GM13976 (cell line): ENCODE data around the gene IGF1R.

Source experiments
- DNase-seq: peaks from one replicate; pipeline ENCODE4 v3.0.0; 2012; ENCODE audit warnings: low spot score
- in situ Hi-C: fragments of 300-500 bp; cut with MboI; formaldehyde crosslinking; loops from one replicate; pipeline ENCODE4 v1.12.0; 2022; ENCODE audit warnings: low sequenced_read_pairs, mixed read lengths, inconsistent platforms; ENCODE audit not compliant: unreplicated experiment
- TF ChIP-seq, protein P1 (sequence below): IDR thresholded peaks from 2 replicates; pipeline ENCODE4 v1.5.1; 2012; ENCODE audit warnings: borderline replicate concordance, mild to moderate bottlenecking; ENCODE audit not compliant: insufficient read depth; ENCODE audit errors: extremely low read depth, missing control alignments, control extremely low read depth

Gene IGF1R

DNA sequence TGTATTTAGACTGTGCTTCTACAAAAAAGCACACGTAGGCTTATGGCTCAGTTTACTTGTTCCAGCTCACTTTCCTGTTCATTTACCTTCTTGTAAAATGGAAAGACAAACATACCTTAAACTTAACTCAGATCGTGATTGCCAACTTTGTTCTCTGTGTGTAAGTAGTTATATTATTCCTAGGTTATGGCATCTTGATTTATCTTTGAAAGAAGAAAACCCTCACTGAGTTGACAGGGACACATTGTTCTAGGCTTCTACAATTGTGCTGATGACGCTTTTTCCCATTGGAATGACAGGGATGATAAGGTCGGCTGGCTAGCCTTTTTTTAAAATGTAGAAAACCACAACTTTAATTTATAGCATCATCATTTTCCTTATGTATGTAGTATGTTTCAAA is 140.7 kb downstream of the IGF1R start:
- no peak for DNase-seq
- in situ Hi-C loops = loop anchor here (25.0 kb wide), 1 partner anchor 273 kb away; no protein-coding TSS in a partner anchor

DNA sequence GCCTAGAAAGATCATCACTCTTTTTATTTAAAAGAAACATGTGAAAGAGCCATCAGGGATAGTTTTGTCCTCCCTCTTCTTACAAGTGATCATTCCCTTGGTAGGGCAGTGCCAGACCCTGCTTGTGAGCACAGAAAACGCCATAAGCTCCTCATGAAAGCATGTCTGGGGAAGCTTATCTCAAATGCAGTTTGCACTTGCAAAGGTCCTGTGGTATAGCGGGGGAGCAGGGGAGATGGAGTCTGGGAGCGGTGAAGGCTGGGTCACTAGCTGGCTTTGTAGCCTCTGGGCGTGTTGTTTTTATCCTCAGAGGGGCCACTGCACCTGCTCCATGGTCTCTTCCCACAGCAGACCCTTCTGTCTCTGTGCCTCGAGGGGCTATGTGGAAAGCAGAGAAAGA is 141.9 kb downstream of the IGF1R start:
- in situ Hi-C loops = loop anchor here (25.0 kb wide), 1 partner anchor 272 kb away; no protein-coding TSS in a partner anchor
- TF ChIP-seq, protein P1, sequence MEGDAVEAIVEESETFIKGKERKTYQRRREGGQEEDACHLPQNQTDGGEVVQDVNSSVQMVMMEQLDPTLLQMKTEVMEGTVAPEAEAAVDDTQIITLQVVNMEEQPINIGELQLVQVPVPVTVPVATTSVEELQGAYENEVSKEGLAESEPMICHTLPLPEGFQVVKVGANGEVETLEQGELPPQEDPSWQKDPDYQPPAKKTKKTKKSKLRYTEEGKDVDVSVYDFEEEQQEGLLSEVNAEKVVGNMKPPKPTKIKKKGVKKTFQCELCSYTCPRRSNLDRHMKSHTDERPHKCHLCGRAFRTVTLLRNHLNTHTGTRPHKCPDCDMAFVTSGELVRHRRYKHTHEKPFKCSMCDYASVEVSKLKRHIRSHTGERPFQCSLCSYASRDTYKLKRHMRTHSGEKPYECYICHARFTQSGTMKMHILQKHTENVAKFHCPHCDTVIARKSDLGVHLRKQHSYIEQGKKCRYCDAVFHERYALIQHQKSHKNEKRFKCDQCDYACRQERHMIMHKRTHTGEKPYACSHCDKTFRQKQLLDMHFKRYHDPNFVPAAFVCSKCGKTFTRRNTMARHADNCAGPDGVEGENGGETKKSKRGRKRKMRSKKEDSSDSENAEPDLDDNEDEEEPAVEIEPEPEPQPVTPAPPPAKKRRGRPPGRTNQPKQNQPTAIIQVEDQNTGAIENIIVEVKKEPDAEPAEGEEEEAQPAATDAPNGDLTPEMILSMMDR = no peak
- no peak for DNase-seq

More for the DNA sequence above, 140.7 kb downstream of the IGF1R start:
- TF ChIP-seq, protein P1 = no peak

DNA sequence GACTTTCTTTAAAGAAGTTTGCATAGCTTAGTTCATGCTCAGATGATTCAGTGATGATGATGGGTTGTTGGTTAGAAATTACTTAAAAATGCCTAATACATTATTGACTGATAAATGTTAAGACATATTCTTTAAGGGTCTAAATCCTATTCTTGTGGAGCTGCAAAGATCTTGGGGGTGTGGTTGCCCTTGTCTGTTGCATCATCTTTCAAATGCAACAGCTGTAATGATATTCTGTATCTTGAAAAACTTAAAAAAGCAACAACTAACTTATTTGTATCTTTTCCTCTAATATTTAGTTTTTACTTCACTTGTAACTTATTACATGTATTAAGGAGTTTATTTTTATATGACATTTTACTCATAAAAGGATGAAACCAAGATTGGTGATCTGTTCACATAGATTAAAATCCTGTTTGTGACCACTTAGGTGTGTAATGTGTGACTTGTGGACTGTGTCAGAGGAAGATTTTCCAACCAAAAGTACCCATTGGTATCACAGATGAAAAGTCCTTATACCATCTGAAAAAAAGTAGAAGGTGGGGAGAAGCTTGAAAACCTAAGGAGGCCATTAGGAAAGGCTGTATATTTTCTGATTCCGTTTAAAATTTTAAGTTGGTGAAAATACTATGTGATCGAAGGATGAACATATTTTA is 142.8 kb downstream of the IGF1R start:
- DNase-seq = no peak
- in situ Hi-C loops = loop anchor here (25.0 kb wide), 1 partner anchor 271 kb away; no protein-coding TSS in a partner anchor
- TF ChIP-seq, protein P1 = no peak

DNA sequence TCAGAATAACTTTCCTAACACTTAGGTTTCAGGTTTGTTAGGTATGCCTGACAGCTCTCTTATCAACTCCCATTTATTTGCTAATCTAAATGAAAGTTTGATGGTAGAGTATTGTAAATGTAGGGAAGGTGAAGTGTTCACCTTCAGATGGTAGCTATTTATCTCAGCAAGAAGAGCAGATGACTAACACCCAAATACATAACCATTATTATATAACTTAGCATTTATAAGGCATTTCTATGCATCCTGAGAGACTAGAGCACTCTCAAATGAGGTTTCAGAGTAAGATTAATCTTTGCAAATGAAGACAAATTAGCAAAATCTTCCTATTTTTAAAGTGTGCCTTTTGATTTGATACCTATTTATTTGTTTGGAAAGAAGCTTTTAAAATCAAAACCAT is 143.8 kb downstream of the IGF1R start:
- DNase-seq = no peak
- in situ Hi-C loops = loop anchor here (25.0 kb wide), 1 partner anchor 270 kb away; no protein-coding TSS in a partner anchor
- TF ChIP-seq, protein P1 = no peak

DNA sequence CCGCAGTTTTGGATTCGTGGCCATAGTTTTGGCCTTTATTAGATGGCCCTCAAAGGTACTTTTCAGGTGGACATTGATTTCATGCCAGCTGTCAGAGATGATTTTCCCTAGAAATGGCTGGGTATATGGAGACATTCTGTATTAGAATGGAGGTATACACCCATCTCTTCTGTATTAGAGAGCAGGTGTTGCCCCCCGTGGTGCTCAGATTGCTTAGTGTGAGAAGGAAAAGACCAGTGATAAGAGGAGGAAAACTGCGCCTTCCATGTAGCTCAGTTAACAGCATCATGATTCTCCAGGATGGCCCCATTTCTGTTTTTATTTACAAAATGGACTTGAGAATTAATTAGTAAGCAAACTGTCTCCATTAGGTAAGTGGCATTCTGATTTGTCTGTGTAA is 145.9 kb downstream of the IGF1R start:
- TF ChIP-seq, protein P1 = no peak
- no peak for DNase-seq
- in situ Hi-C loops = loop anchor here (25.0 kb wide), 1 partner anchor 268 kb away; no protein-coding TSS in a partner anchor

DNA sequence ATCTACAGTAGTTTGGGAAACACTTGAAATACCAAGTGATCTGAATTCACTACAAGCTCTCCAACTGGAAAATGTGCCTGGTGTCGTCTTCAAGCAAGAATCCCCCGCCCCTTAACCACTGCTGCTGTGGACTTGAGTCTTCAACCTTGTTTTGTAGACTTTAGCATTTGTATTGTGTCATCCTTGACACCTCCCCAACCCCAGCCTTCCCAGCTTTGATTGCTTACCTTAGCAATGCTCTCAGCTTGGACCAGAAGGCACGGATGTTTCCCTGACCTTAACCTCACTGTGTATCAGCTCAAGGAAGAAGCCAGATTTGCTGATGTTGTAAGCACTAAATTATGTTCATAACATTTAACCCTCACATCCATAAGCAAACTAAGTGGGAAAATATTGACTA is 146.4 kb downstream of the IGF1R start:
- in situ Hi-C loops = loop anchor here (25.0 kb wide), 1 partner anchor 268 kb away; no protein-coding TSS in a partner anchor
- no peak for DNase-seq
- TF ChIP-seq, protein P1 = no peak

DNA sequence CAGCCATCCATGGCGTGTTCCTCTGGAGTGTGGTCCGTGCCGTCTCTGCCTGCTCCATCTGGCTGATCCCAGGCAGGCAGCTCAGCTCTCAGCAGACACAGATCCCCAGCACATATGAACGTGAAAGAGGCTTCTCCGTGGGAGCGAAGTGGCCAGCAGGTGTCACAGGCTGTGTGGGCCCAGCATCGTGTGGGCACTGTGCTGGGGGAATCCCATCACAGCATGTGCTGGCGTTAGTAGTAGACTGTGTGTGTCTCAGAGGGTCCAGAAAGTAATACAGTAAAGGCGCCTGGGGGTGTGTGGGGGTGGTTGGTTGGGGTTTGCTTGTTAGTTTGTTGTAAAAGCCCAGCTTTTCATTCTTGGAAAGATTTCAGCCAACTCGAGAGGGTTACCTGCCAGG is 147.6 kb downstream of the IGF1R start:
- in situ Hi-C loops = loop anchor here (25.0 kb wide), 1 partner anchor 266 kb away; no protein-coding TSS in a partner anchor
- DNase-seq = no peak
- TF ChIP-seq, protein P1 = no peak
